K562 (cell line): ENCODE results near the gene THAP11. TPM values are rescaled to one million over a fixed set of nuclear protein-coding genes. Genes with fewer than 3 reads are reported as not detected.
A peak's percentile ranks its signal among the peaks of the same experiment; 100 is the strongest.

Experiments used
- ARID1B ChIP-seq: fragments of 450-650 bp; IDR thresholded peaks from 2 replicates; pipeline ENCODE4 v1.6.1; 2016; ENCODE audit warnings: antibody characterized with exemption, mild to moderate bottlenecking, inconsistent platforms
- CBFA2T2 ChIP-seq: fragments of 450-650 bp; conservative IDR thresholded peaks from 2 replicates; pipeline ENCODE4 v1.6.1; 2017; ENCODE audit warnings: mild to moderate bottlenecking
- DPF2 ChIP-seq: fragments of 450-650 bp; IDR thresholded peaks from 2 replicates; pipeline ENCODE4 v1.6.1; 2016
- EGR1 ChIP-seq: fragments of 450-650 bp; conservative IDR thresholded peaks from 2 replicates; pipeline ENCODE4 v1.6.1; 2017; ENCODE audit warnings: mild to moderate bottlenecking
- FOXA3 ChIP-seq, 2 experiments: fragments of 450-650 bp in 1 of 2; sonication (generic) in 1 of 2; formaldehyde crosslinking; IDR thresholded peaks in 1 of 2; conservative IDR thresholded peaks in 1 of 2; 2 replicates each; pipeline versions ENCODE4 v1.4.0 to v1.8.0; 2020 to 2022; ENCODE audit warnings: mild to moderate bottlenecking in 2 of 2, missing genetic modification reagents in 1 of 2
- GABPA ChIP-seq: fragments of 200-800 bp; sonication (Bioruptor generic); conservative IDR thresholded peaks from 2 replicates; pipeline ENCODE4 v1.6.1; 2016; ENCODE audit warnings: low read depth, missing genetic modification characterization, missing compliant biosample characterization
- MAFK ChIP-seq: IDR thresholded peaks from 2 replicates; pipeline ENCODE4 v1.6.1; 2011; ENCODE audit warnings: low read length, improper control_type of control experiment
- MXI1 ChIP-seq: IDR thresholded peaks from 2 replicates; pipeline ENCODE4 v1.6.1; 2011; ENCODE audit warnings: low read depth, mild to moderate bottlenecking, improper control_type of control experiment, low read length
- NCOR1 ChIP-seq: fragments of 450-650 bp; IDR thresholded peaks from 2 replicates; pipeline ENCODE4 v1.6.1; 2016; ENCODE audit warnings: mild to moderate bottlenecking, moderate library complexity
- NRF1 ChIP-seq, 2 experiments: fragments of 450-650 bp; IDR thresholded peaks in 1 of 2; conservative IDR thresholded peaks in 1 of 2; 2 replicates each; pipeline ENCODE4 v1.6.1; 2014; ENCODE audit warnings: mild to moderate bottlenecking in 2 of 2
- PHF20 ChIP-seq: fragments of 450-650 bp; IDR thresholded peaks from 2 replicates; pipeline ENCODE4 v1.6.1; 2018; ENCODE audit not compliant: partially characterized antibody
- RCOR1 ChIP-seq, 2 experiments: IDR thresholded peaks; 2 replicates each; pipeline ENCODE4 v1.6.1; 2012; ENCODE audit warnings: low read depth in 2 of 2, low read length in 2 of 2, borderline replicate concordance in 1 of 2, improper control_type of control experiment in 1 of 2
- RFX1 ChIP-seq: fragments of 450-650 bp; IDR thresholded peaks from 2 replicates; pipeline ENCODE4 v1.6.1; 2016; ENCODE audit warnings: mild to moderate bottlenecking, moderate library complexity
- SAFB2 ChIP-seq: fragments of 200-400 bp; formaldehyde crosslinking; IDR thresholded peaks from 2 replicates; pipeline ENCODE4 v1.6.1; 2018; ENCODE audit warnings: borderline replicate concordance, low read length, low read depth, moderate library complexity; ENCODE audit not compliant: severe bottlenecking
- SMARCE1 ChIP-seq: fragments of 450-650 bp; IDR thresholded peaks from 2 replicates; pipeline ENCODE4 v1.7.1; 2016; ENCODE audit warnings: mild to moderate bottlenecking
- TAF7 ChIP-seq: fragments of 450-650 bp; IDR thresholded peaks from 2 replicates; pipeline ENCODE4 v1.6.1; 2016; ENCODE audit warnings: missing genetic modification characterization, missing compliant biosample characterization
- TAL1 ChIP-seq: fragments of 450-650 bp; IDR thresholded peaks from 2 replicates; pipeline ENCODE4 v1.6.1; 2016; ENCODE audit warnings: mild to moderate bottlenecking
- ZNF143 ChIP-seq: sonication (generic); formaldehyde crosslinking; IDR thresholded peaks from 2 replicates; pipeline ENCODE4 v1.9.0; 2022; ENCODE audit warnings: mild to moderate bottlenecking, missing genetic modification reagents
- ZNF274 ChIP-seq: IDR thresholded peaks from 2 replicates; pipeline ENCODE4 v1.6.1; 2011; ENCODE audit warnings: low read depth, mild to moderate bottlenecking, low read length, moderate library complexity, borderline replicate concordance
- ZNF717 ChIP-seq: fragments of 250-450 bp; sonication (Bioruptor Pico); IDR thresholded peaks from 2 replicates; pipeline ENCODE4 v1.5.0; 2021
- polyA plus RNA-seq, 8 experiments: library from polyadenylated mRNA; depleted of rRNA in 4 of 8; stranded (reverse) in 5 of 8; unstranded in 3 of 8; fragments of >200 nt; fragmentation: Nextera tagmentation in 2 of 8; fragmentation: Illumina TruSeq in 1 of 8; extraction: Ambion mirVana in 2 of 8; extraction: Trizol in 1 of 8; gene quantifications; 2 replicates each; pipeline versions ENCODE4 v1.2.1 to v1.2.3, GENCODE V29; 2011 to 2014; ENCODE audit warnings: inconsistent platforms in 1 of 8, missing spikeins in 1 of 8
- total RNA-seq, 7 experiments: library from RNA; depleted of rRNA in 6 of 7; stranded (reverse); fragments of >200 nt in 6 of 7; fragmentation: Illumina TruSeq in 2 of 7; extraction: Trizol in 2 of 7; gene quantifications; 2 replicates each; pipeline versions ENCODE4 v1.2.1 to v1.2.3, GENCODE V29; 2011 to 2021; ENCODE audit warnings: low replicate concordance in 1 of 7
- TF ChIP-seq, protein P1 (sequence below): sonication (generic); IDR thresholded peaks from 2 replicates; pipeline ENCODE4 v1.6.1; 2016
- TF ChIP-seq, protein P2 (sequence below): fragments of 250-450 bp; sonication (Bioruptor Pico); IDR thresholded peaks from 2 replicates; pipeline ENCODE4 v1.8.0; 2022; ENCODE audit warnings: moderate library complexity, mild to moderate bottlenecking, inconsistent platforms
- TF ChIP-seq, protein P3 (sequence below): sonication (generic); formaldehyde crosslinking; IDR thresholded peaks from 2 replicates; pipeline ENCODE4 v1.8.0; 2022; ENCODE audit warnings: missing genetic modification reagents, mild to moderate bottlenecking, borderline replicate concordance
- TF ChIP-seq, protein P4 (sequence below): sonication (generic); formaldehyde crosslinking; IDR thresholded peaks from 2 replicates; pipeline ENCODE4 v1.8.0; 2022; ENCODE audit warnings: mild to moderate bottlenecking, missing genetic modification reagents, borderline replicate concordance

THAP11 gene
- total and polyA plus RNA-seq, 9 of the 15 experiments (the other 6 are each of a cell fraction or from before 2014, with no cell fraction given) = 2.4 to 31.6 (median 21.4) TPM

DNA sequence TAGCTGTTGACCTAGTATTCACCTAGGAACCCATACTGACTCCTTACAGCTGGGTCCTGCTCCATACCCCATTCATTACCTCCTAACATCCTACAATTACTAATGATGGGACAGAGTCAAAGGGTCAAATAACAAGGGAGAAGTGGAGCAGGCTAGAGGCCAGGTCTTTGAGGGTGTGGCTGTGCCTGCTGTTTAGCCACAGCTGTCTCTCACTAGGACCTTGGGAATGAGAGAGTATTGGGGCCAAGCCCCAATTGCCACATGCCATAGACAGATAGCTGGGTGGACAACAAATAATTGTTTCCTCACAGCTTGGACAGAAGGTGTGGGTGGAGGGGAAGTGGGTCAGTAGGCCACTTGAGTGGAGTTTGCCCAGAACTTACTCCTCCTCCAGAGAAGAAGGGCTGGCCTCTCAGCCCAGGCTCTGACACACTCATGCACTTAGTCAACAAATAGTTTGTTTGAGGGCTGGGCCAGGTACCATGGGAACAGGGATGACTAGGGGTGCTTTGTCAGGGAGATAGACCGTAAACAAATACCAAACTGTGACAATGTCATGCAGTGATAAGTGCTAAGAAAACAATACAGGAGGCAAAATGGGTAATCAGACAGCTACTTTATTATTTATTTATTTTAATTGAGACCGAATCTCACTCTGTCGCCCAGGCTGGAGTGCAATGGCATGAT, 15.6 kb downstream of the THAP11 start (continued):
- TF ChIP-seq, protein P1, sequence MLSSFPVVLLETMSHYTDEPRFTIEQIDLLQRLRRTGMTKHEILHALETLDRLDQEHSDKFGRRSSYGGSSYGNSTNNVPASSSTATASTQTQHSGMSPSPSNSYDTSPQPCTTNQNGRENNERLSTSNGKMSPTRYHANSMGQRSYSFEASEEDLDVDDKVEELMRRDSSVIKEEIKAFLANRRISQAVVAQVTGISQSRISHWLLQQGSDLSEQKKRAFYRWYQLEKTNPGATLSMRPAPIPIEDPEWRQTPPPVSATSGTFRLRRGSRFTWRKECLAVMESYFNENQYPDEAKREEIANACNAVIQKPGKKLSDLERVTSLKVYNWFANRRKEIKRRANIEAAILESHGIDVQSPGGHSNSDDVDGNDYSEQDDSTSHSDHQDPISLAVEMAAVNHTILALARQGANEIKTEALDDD = peak; percentile 49; the same call in 1 of the 2 replicates
- TF ChIP-seq, protein P2, sequence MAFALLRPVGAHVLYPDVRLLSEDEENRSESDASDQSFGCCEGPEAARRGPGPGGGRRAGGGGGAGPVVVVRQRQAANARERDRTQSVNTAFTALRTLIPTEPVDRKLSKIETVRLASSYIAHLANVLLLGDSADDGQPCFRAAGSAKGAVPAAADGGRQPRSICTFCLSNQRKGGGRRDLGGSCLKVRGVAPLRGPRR = no peak
- peak; percentile 92 for TF ChIP-seq MXI1
- TF ChIP-seq TAL1 = peak; percentile 30
- TF ChIP-seq SMARCE1 = peak; percentile 39; the same call in 1 of the 2 replicates
- TF ChIP-seq NRF1 (conservative IDR thresholded peaks at IDR 0.05 in 1 of 2, IDR thresholded peaks at IDR 0.05 in 1 of 2) = peak; percentile 55 to 64
- TF ChIP-seq ZNF143 (CRISPR knock-in tag) = no peak
- TF ChIP-seq TAF7 (tag) = no peak
- 0 out of 2 replicates have a peak, but pooled peaks have one; percentile 10 for TF ChIP-seq GABPA (tag)
- TF ChIP-seq DPF2 = 0 out of 2 replicates have a peak, but pooled peaks have one; percentile 42
- TF ChIP-seq FOXA3 (CRISPR knock-in tag; conservative IDR thresholded peaks at IDR 0.05 in 1 of 2, IDR thresholded peaks at IDR 0.05 in 1 of 2) = 0 out of 4 replicates have a peak, but pooled peaks have one; percentile 22 to 71
- TF ChIP-seq ZNF717 (CRISPR knock-in tag) = no peak
- no peak for TF ChIP-seq ZNF274
- TF ChIP-seq, protein P3, sequence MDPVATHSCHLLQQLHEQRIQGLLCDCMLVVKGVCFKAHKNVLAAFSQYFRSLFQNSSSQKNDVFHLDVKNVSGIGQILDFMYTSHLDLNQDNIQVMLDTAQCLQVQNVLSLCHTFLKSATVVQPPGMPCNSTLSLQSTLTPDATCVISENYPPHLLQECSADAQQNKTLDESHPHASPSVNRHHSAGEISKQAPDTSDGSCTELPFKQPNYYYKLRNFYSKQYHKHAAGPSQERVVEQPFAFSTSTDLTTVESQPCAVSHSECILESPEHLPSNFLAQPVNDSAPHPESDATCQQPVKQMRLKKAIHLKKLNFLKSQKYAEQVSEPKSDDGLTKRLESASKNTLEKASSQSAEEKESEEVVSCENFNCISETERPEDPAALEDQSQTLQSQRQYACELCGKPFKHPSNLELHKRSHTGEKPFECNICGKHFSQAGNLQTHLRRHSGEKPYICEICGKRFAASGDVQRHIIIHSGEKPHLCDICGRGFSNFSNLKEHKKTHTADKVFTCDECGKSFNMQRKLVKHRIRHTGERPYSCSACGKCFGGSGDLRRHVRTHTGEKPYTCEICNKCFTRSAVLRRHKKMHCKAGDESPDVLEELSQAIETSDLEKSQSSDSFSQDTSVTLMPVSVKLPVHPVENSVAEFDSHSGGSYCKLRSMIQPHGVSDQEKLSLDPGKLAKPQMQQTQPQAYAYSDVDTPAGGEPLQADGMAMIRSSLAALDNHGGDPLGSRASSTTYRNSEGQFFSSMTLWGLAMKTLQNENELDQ (CRISPR knock-in tag) = 0 out of 2 replicates have a peak, but pooled peaks have one; percentile 21
- TF ChIP-seq, protein P4, sequence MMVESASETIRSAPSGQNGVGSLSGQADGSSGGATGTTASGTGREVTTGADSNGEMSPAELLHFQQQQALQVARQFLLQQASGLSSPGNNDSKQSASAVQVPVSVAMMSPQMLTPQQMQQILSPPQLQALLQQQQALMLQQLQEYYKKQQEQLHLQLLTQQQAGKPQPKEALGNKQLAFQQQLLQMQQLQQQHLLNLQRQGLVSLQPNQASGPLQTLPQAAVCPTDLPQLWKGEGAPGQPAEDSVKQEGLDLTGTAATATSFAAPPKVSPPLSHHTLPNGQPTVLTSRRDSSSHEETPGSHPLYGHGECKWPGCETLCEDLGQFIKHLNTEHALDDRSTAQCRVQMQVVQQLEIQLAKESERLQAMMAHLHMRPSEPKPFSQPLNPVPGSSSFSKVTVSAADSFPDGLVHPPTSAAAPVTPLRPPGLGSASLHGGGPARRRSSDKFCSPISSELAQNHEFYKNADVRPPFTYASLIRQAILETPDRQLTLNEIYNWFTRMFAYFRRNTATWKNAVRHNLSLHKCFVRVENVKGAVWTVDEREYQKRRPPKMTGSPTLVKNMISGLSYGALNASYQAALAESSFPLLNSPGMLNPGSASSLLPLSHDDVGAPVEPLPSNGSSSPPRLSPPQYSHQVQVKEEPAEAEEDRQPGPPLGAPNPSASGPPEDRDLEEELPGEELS = 0 out of 2 replicates have a peak, but pooled peaks have one; percentile 19
- no peak for TF ChIP-seq SAFB2
- no peak for TF ChIP-seq PHF20
- peak in 1 of 2 experiments; percentile 7; a peak in 1 of 4 replicates for TF ChIP-seq RCOR1 (IDR thresholded peaks at IDR 0.05; ENCODE audit: borderline replicate concordance in 1 of 2, low read depth in 2 of 2, low read length in 2 of 2)
- peak; percentile 84 for TF ChIP-seq EGR1
- TF ChIP-seq CBFA2T2 = peak; percentile 30
- TF ChIP-seq NCOR1 = peak; percentile 55
- peak; percentile 65 for TF ChIP-seq ARID1B
- TF ChIP-seq RFX1 = peak; percentile 92
- 0 out of 2 replicates have a peak, but pooled peaks have one; percentile 20 for TF ChIP-seq MAFK
